Activated gamma-delta T cell treated with Interleukin-2 at 50 U/mL for 16 hours (primary cell): ENCODE measurements around the gene ORM2.
"Not testable (repeated sequence)": the region's sequence is repeated elsewhere in the genome, so short reads cannot be mapped to it uniquely, and the experiment has no call there.

Source experiments
- DNase-seq: peaks from one replicate; pipeline ENCODE4 v3.0.0-alpha.2; 2020

The ORM2 gene

GRCh38 chr9:114314881-114315722, 14.6 kb upstream of the ORM2 start:
- DNase-seq: no peak

DNA sequence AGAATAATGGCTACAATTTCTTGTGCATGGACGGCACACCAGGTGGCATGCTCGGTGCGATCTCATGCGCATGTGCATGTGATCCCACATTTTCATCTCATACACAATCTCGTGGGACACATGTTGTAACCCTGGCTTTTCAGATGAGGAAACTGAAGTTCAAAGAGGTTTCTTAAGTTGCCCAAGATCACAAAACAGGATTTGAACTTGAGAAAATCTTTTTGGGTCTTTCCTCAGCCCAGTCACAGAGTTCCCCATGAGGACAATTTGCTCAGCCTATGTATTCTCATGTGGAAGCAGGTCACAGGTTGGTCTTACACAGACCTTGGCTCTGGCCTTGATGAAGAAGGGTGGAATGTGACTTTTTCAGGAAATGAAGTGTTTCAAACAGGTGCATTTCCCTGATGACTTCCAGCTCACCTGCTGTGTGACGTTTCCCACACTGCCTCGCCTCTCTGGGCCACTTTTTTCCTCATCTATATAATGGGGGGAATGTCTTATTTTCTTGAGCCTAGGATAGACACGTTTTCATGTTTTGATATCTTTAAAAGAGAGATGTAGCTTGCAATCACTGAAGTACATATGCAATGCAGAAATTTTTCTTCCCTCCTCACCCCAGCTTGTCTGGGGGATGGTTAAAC, 13.8 kb upstream of the ORM2 start:
- no peak for DNase-seq

- DNase-seq: no peak
These were observed 13.0 kb upstream of the ORM2 start for GRCh38 chr9:114316605-114317230.

GRCh38 chr9:114317665-114318357, 11.9 kb upstream of the ORM2 start:
- no peak for DNase-seq

DNA sequence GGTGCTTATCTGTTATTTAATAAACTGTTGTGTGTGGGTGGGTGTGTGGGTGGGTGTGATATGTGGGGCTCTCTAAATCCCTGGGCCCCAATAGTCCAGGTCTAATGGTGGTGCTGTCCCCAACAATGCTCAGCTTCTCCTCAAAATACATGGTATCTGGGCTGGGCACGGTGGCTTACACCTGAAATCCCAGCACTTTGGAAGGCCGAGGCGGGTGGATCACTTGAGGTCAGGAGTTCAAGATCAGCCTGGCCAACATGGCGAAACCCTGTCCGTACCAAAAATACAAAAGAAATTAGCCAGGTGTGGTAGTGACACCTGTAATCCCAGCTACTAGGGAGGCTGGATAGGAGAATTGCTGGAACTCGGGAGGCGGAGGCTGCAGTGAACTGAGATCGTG, 11.3 kb upstream of the ORM2 start:
- no peak for DNase-seq

- DNase-seq: no peak
These were observed 10.5 kb upstream of the ORM2 start for GRCh38 chr9:114319147-114319546.

DNA sequence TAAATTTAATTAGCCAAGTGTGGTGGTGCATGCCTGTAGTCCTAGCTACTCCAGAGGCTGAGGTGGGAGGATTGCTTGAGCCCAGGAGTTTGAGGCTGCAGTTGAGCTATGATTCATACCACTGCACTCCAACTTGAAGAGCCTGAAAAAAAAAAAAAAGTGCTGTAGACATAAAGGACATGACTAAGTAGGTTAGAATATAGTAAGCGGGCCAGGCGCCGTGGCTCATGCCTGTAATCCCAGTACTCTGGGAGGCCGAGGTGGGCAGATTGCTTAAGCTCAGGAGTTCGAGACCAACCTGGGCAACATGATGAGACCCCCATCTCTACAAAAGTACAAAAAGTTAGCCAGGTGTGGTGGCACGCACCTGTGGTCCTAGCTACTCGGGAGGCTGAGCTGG, 9.0 kb upstream of the ORM2 start:
- not testable (repeated sequence) for DNase-seq

DNA sequence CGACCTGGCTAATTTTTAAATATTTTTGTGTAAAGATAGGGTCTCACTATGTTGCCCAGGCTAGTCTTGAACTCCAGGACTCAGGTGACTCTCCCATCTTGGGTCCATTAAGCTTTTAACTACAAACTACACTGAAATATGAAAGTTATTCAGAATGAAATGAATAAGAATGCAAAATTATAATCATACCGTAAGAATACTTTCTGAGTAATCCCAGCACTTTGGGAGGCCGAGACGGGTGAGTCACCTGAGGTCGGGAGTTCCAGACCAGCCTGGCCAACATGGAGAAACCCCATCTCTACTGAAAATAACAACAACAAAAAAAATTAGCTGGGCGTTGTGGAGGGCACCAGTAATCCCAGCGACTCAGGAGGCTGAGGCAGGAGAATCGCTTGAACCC, 7.9 kb upstream of the ORM2 start:
- DNase-seq: no peak

GRCh38 chr9:114322160-114322818, 7.4 kb upstream of the ORM2 start:
- not testable (repeated sequence) for DNase-seq

DNA sequence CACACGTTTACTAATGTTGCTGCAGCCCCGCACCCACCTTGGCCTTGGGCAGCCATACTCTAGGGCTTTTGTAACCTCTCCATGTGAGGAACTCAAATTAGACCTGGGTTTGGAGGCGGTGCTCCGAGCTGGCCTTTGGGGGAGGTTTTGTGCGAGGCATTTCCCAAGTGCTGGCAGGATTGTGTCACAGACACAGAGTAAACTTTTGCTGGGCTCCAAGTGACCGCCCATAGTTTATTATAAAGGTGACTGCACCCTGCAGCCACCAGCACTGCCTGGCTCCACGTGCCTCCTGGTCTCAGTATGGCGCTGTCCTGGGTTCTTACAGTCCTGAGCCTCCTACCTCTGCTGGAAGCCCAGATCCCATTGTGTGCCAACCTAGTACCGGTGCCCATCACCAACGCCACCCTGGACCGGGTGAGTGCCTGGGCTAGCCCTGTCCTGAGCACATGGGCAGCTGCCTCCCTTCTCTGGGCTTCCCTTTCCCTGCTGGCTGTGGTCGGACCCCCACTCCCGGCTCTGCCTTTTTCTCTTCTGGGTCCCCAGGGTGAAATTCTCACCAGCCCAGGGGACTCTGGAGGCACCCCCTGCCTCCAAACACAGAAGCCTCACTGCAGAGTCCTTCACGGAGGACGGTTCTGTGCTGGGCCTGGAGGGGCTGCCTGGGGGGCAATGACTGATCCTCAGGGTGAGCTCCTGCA, 6.7 kb upstream of the ORM2 start, which contains the start of gene ORM1:
Gene ORM1, plus strand, starts transcription at position 268 of the 701 bp plus-strand sequence. Its CDS starts 36 bp downstream, at position 304.
- DNase-seq: not testable (repeated sequence)

DNA sequence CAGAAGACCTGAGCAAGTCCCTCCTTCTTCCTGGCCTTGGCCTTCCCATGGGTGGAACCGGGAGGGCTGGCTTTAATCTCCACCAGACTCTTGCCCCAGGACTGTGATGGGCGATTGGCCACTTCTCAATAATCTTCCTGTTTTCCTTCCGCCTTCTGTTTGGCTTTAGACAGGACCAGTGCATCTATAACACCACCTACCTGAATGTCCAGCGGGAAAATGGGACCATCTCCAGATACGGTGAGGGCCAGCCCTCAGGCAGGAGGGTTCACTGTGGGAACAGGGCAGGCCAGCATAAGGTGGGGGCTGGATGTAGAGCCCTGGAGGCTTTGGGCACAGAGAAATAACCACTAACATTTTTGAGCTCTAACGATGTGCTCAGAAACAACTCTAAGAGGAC, 5.8 kb upstream of the ORM2 start:
- DNase-seq: not testable (repeated sequence)

- DNase-seq: no peak
These were observed 5.2 kb upstream of the ORM2 start for GRCh38 chr9:114324492-114324891.

DNA sequence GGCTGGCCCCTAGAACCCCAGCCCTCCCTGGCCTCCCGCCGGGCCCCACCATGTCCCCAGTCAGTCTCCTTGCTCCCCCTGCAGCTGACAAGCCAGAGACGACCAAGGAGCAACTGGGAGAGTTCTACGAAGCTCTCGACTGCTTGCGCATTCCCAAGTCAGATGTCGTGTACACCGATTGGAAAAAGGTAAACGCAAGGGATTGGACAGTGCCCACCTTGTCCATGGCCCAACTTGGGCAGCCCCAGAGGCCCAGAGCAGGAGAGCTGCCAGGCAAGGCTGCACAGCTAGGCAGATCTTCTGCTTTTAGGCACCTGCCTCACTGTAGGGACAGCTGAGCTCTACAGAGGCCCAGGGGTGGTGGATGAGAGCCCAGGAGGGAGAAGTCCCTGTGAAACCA, 4.7 kb upstream of the ORM2 start:
- DNase-seq: not testable (repeated sequence)

DNA sequence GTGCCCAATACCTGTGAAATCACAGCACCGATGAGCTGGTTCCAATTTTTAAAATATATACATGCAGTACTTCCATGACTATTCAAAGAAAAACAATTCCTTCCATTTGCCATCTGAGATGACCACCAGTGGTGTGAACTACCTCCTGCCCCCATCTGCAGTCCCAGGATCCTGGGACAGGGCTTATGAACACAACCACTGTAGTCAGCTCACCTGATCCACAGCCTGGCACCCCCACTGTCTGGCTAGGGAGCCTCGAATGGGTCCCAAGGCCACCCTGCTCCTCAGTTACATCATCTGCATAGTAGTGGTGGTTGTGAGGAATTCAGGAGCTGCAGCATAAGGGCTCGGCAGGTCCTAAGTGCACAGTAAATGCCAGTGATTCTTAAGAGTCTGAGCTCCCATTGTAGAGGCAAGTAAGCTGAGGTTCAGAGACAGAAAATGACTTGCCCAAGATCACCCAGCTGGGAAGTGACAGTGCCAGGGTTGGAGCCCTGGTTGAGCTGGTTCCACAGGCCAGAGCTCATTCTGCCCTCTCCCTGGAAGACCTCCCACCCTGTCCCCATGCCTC, 3.9 kb upstream of the ORM2 start:
- DNase-seq: not testable (repeated sequence)

DNA sequence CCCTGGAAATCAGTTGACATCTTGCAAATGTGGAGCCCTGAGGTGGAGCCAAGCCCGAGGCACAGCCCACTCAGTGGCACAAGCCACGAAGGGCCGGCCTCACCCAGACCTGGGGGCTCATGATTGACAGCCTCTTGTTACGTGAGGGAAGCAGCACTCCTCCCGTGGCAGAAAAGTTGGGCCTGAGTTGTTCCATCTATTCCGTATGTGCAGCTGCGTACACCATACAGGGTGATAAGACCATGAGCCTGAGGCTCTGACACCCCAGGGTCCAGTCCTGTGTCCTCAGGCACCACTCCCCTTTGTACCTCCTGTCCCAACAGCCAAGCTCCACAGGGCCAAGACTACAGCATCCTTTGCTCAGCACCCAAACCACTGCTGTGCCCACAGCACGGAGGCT, 1.9 kb upstream of the ORM2 start:
- DNase-seq: no peak

GRCh38 chr9:114328357-114328820, 1.3 kb upstream of the ORM2 start:
- not testable (repeated sequence) for DNase-seq

GRCh38 chr9:114328937-114329624, 588 bp upstream of the ORM2 start:
- DNase-seq: not testable (repeated sequence)

- DNase-seq: no peak
These were observed 967 bp downstream of the ORM2 start for GRCh38 chr9:114330636-114331035.

DNA sequence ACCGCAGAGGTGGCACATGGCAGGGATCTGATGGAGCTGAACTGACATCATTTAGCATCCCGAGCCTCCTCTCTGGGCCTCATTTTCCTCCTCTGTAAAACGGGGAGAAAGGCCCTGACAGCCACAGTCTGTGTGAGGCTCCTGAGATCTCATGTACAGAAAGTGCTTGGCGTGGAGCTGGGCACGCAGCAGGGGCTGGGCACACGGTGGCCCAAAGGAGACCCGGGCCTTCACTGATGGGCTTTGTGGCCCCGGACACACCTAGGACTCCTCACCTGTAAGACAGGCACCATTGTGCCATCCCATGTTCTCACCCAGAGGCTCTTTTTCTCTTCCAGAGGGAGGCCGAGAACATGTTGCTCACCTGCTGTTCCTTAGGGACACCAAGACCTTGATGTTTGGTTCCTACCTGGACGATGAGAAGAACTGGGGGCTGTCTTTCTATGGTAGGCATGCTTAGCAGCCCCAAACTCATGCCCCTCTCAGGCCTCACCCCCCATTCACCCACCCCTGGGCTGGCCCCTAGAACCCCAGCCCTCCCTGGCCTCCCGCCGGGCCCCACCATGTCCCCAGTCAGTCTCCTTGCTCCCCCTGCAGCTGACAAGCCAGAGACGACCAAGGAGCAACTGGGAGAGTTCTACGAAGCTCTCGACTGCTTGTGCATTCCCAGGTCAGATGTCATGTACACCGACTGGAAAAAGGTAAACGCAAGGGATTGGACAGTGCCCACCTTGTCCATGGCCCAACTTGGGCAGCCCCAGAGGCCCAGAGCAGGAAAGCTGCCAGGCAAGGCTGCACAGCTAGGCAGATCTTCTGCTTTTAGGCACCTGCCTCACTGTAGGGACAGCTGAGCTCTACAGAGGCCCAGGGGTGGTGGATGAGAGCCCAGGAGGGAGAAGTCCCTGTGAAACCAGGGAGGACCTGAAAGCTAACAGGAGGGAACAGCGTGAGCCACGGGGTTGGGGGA, 1.8 kb downstream of the ORM2 start:
- not testable (repeated sequence) for DNase-seq
